HG03521 (cell line): ENCODE results near the gene PRSS57.

ENCODE experiments used
- ATAC-seq: cut with Tn5 transposase; IDR thresholded peaks from one replicate; pipeline ENCODE4 v1.9.1; 2021; ENCODE audit warnings: mild to moderate bottlenecking, moderate library complexity; ENCODE audit not compliant: unreplicated experiment

Gene PRSS57

GRCh38 chr19:639253-640160 is 55.7 kb downstream of the PRSS57 start, which contains the start of gene FGF22:
TSS of gene FGF22 (plus strand) at chr19:639879. CDS start at chr19:639926, 47 bp downstream.
- ATAC-seq, result peak; percentile 73

GRCh38 chr19:638906-639252 is 56.4 kb downstream of the PRSS57 start:
- ATAC-seq, result no peak
